K562 (cell line): ENCODE results near the gene RDM1. TPM values are rescaled to one million over a fixed set of nuclear protein-coding genes. Genes with fewer than 3 reads are reported as not detected.

Experiments used
- ATAC-seq: fragments of 200-7000 bp; cut with Tn5 transposase; 3 replicates; pipeline ENCODE4 v1.9.1; 2020; ENCODE audit warnings: moderate library complexity
- BruUV-seq: library from RNA; stranded (reverse); fragments of 400-500 nt; replicated peaks from 2 replicates; lab custom pipeline; 2021; lab: Mats Ljungman, UMichigan
- CTCF ChIA-PET: fragments of 300-600 bp; formaldehyde crosslinking; extraction: SDS; loops from one replicate; lab custom pipeline; 2021; ENCODE audit warnings: low intra/inter-chr PET ratio; lab: Yijun Ruan, JAX
- POLR2A ChIA-PET: fragments of 300-600, 350-650 bp; sonication (Branson Sonifier 250); formaldehyde crosslinking; extraction: SDS; loops from one replicate; lab custom pipeline; 2021; ENCODE audit warnings: antibody characterized with exemption, inconsistent platforms; lab: Yijun Ruan, JAX
- DNase-seq, 4 experiments: peaks; one replicate each; pipeline versions ENCODE4 v3.0.0 to v3.0.0-alpha.2; 2011 to 2018; ENCODE audit warnings: low spot score in 3 of 4, mixed read lengths in 3 of 4; ENCODE audit errors: extremely low read depth in 1 of 4
- FAIRE-seq: peaks from 2 replicates; lab custom pipeline; 2011; peaks lifted over from hg19 to GRCh38; lab: Jason Lieb, UNC
- H2AFZ ChIP-seq: 2 replicates; pipeline ENCODE4 v1.6.0; 2011; ENCODE audit warnings: low read depth, low read length, control low read depth, inconsistent platforms
- H3K27ac ChIP-seq: fragments of 200-600 bp; 3 replicates; pipeline ENCODE4 v1.8.0; 2011; ENCODE audit warnings: low read depth, mild to moderate bottlenecking, control low read depth, inconsistent platforms, low read length, moderate library complexity, mixed read lengths; ENCODE audit errors: extremely low read depth
- H3K27me3 ChIP-seq, 2 experiments: fragments of 300-600 bp in 1 of 2; 2 replicates in 1 of 2; 3 replicates in 1 of 2; pipeline versions ENCODE4 v1.6.0 to v1.8.0; 2011; ENCODE audit warnings: inconsistent platforms in 2 of 2, low read length in 2 of 2, mild to moderate bottlenecking in 1 of 2, mixed read lengths in 1 of 2, moderate library complexity in 1 of 2; ENCODE audit not compliant: control insufficient read depth in 2 of 2, insufficient read depth in 2 of 2
- H3K36me3 ChIP-seq: fragments of 300-600 bp; 3 replicates; pipeline ENCODE4 v1.8.0; 2011; ENCODE audit warnings: mild to moderate bottlenecking, low read length, inconsistent platforms; ENCODE audit not compliant: control insufficient read depth, insufficient read depth
- H3K4me1 ChIP-seq, 2 experiments: fragments of 200-600 bp in 1 of 2; replicated peaks in 1 of 2; 2 replicates in 1 of 2; 3 replicates in 1 of 2; pipeline versions ENCODE4 v1.5.1 to v1.8.0; 2011; ENCODE audit warnings: inconsistent platforms in 2 of 2, low read length in 2 of 2, mild to moderate bottlenecking in 1 of 2, mixed read lengths in 1 of 2, moderate library complexity in 1 of 2; ENCODE audit not compliant: control insufficient read depth in 2 of 2, insufficient read depth in 2 of 2
- H3K4me2 ChIP-seq: 2 replicates; pipeline ENCODE4 v1.6.1; 2011; ENCODE audit warnings: low read length, control low read depth, inconsistent platforms, mixed read lengths; ENCODE audit not compliant: insufficient read depth
- H3K4me3 ChIP-seq: fragments of 200-600 bp; sonication (generic), shearing (Covaris generic); 2 replicates; pipeline ENCODE4 v1.5.1; 2016; ENCODE audit warnings: control low read depth, inconsistent platforms
- H3K79me2 ChIP-seq: fragments of 200-600 bp; 3 replicates; pipeline ENCODE4 v1.8.0; 2011; ENCODE audit warnings: low read length, inconsistent platforms; ENCODE audit not compliant: control insufficient read depth, insufficient read depth
- H3K9ac ChIP-seq, 2 experiments: 2 replicates each; pipeline versions ENCODE4 v1.6.0 to v1.6.1; 2011; ENCODE audit warnings: low read depth in 2 of 2, low read length in 2 of 2, control low read depth in 1 of 2, inconsistent platforms in 1 of 2, mild to moderate bottlenecking in 1 of 2, mixed read lengths in 1 of 2; ENCODE audit not compliant: insufficient read depth in 1 of 2
- H3K9me1 ChIP-seq: one replicate; pipeline ENCODE4 v1.6.0; 2011; ENCODE audit warnings: inconsistent platforms, mild to moderate bottlenecking, low read length, moderate library complexity; ENCODE audit not compliant: control insufficient read depth, insufficient read depth
- H3K9me3 ChIP-seq: replicated peaks from 2 replicates; pipeline ENCODE4 v1.5.1; 2011; ENCODE audit warnings: low read depth, low read length, inconsistent platforms; ENCODE audit not compliant: control insufficient read depth, insufficient read depth
- H4K20me1 ChIP-seq: replicated peaks from 2 replicates; pipeline ENCODE4 v1.6.1; 2011; ENCODE audit warnings: low read length, inconsistent platforms, mixed read lengths; ENCODE audit not compliant: control insufficient read depth, insufficient read depth
- ARID1B ChIP-seq: fragments of 450-650 bp; IDR thresholded peaks from 2 replicates; pipeline ENCODE4 v1.6.1; 2016; ENCODE audit warnings: antibody characterized with exemption, mild to moderate bottlenecking, inconsistent platforms
- EGR1 ChIP-seq: fragments of 450-650 bp; conservative IDR thresholded peaks from 2 replicates; pipeline ENCODE4 v1.6.1; 2017; ENCODE audit warnings: mild to moderate bottlenecking
- FOSL1 ChIP-seq: fragments of 200-800 bp; sonication (Bioruptor generic); conservative IDR thresholded peaks from 2 replicates; pipeline ENCODE4 v1.6.1; 2016; ENCODE audit warnings: missing genetic modification characterization, missing compliant biosample characterization
- GTF2F1 ChIP-seq: IDR thresholded peaks from 2 replicates; pipeline ENCODE4 v1.6.1; 2011; ENCODE audit warnings: low read depth, low read length, improper control_type of control experiment
- MTA3 ChIP-seq: fragments of 450-650 bp; formaldehyde crosslinking; IDR thresholded peaks from 2 replicates; pipeline ENCODE4 v1.6.1; 2017; ENCODE audit warnings: mild to moderate bottlenecking, borderline replicate concordance
- PYGO2 ChIP-seq: fragments of 450-650 bp; IDR thresholded peaks from 2 replicates; pipeline ENCODE4 v1.6.1; 2016; ENCODE audit warnings: mild to moderate bottlenecking, missing genetic modification characterization, moderate library complexity, missing compliant biosample characterization
- STAT5B ChIP-seq: fragments of 250-450 bp; sonication (Bioruptor Pico); IDR thresholded peaks from 2 replicates; pipeline ENCODE4 v1.8.0; 2021; ENCODE audit warnings: mild to moderate bottlenecking, inconsistent platforms
- ZNF408 ChIP-seq: fragments of 250-450 bp; sonication (Bioruptor Pico); IDR thresholded peaks from 2 replicates; pipeline ENCODE4 v1.4.0; 2020; ENCODE audit warnings: low read depth, mild to moderate bottlenecking, moderate library complexity
- WGBS: fragments of 100-300 bp; shearing (Covaris generic); methylation state at CpG from one replicate; pipeline ENCODE4 v1.1.6; 2016; ENCODE audit warnings: low coverage, mixed read lengths; ENCODE audit not compliant: insufficient coverage; ENCODE audit errors: missing lambda C conversion rate; 5-methylcytosine and 5-hydroxymethylcytosine counted together
- in situ Hi-C: fragments of 300-500 bp; cut with MboI; formaldehyde crosslinking; loops from 4 replicates; pipeline ENCODE4 v1.15.0; 2018; ENCODE audit warnings: inconsistent platforms, mixed read lengths
- intact Hi-C: fragments of 100-400 bp; cut with micrococcal nuclease; formaldehyde crosslinking; loops from 2 replicates; pipeline ENCODE4 v1.14.2; 2022
- polyA plus RNA-seq, 8 experiments: library from polyadenylated mRNA; depleted of rRNA in 4 of 8; stranded (reverse) in 5 of 8; unstranded in 3 of 8; fragments of >200 nt; fragmentation: Nextera tagmentation in 2 of 8; fragmentation: Illumina TruSeq in 1 of 8; extraction: Ambion mirVana in 2 of 8; extraction: Trizol in 1 of 8; gene quantifications; 2 replicates each; pipeline versions ENCODE4 v1.2.1 to v1.2.3, GENCODE V29; 2011 to 2014; ENCODE audit warnings: inconsistent platforms in 1 of 8, missing spikeins in 1 of 8
- total RNA-seq, 7 experiments: library from RNA; depleted of rRNA in 6 of 7; stranded (reverse); fragments of >200 nt in 6 of 7; fragmentation: Illumina TruSeq in 2 of 7; extraction: Trizol in 2 of 7; gene quantifications; 2 replicates each; pipeline versions ENCODE4 v1.2.1 to v1.2.3, GENCODE V29; 2011 to 2021; ENCODE audit warnings: low replicate concordance in 1 of 7
- TF ChIP-seq, protein P1 (sequence below), 2 experiments: fragments of 450-650 bp in 1 of 2; sonication (generic) in 1 of 2; formaldehyde crosslinking in 1 of 2; IDR thresholded peaks in 1 of 2; conservative IDR thresholded peaks in 1 of 2; 2 replicates each; pipeline versions ENCODE4 v1.6.1 to v1.8.1; 2016 to 2023; ENCODE audit warnings: mild to moderate bottlenecking in 2 of 2, moderate library complexity in 2 of 2, inconsistent platforms in 1 of 2, missing genetic modification reagents in 1 of 2
- TF ChIP-seq, protein P2 (sequence below): sonication (generic); formaldehyde crosslinking; IDR thresholded peaks from 2 replicates; pipeline ENCODE4 v1.8.0; 2022; ENCODE audit warnings: mild to moderate bottlenecking, missing genetic modification reagents
- TF ChIP-seq, protein P3 (sequence below): fragments of 250-450 bp; sonication (Bioruptor Pico); IDR thresholded peaks from 2 replicates; pipeline ENCODE4 v1.8.0; 2021; ENCODE audit warnings: moderate library complexity, mild to moderate bottlenecking, inconsistent platforms
- TF ChIP-seq, protein P4 (sequence below): sonication (generic); IDR thresholded peaks from 2 replicates; pipeline ENCODE4 v1.6.1; 2016
- TF ChIP-seq, protein P5 (sequence below): fragments of 150-350 bp; IDR thresholded peaks from 2 replicates; pipeline ENCODE4 v1.6.1; 2014; ENCODE audit warnings: low read depth, mild to moderate bottlenecking, low read length, borderline replicate concordance

Gene RDM1
- total and polyA plus RNA-seq, 9 of the 15 experiments (the other 6 are each of a cell fraction or from before 2014, with no cell fraction given), result 2.5 to 11.2 (median 5.4) TPM

DNA sequence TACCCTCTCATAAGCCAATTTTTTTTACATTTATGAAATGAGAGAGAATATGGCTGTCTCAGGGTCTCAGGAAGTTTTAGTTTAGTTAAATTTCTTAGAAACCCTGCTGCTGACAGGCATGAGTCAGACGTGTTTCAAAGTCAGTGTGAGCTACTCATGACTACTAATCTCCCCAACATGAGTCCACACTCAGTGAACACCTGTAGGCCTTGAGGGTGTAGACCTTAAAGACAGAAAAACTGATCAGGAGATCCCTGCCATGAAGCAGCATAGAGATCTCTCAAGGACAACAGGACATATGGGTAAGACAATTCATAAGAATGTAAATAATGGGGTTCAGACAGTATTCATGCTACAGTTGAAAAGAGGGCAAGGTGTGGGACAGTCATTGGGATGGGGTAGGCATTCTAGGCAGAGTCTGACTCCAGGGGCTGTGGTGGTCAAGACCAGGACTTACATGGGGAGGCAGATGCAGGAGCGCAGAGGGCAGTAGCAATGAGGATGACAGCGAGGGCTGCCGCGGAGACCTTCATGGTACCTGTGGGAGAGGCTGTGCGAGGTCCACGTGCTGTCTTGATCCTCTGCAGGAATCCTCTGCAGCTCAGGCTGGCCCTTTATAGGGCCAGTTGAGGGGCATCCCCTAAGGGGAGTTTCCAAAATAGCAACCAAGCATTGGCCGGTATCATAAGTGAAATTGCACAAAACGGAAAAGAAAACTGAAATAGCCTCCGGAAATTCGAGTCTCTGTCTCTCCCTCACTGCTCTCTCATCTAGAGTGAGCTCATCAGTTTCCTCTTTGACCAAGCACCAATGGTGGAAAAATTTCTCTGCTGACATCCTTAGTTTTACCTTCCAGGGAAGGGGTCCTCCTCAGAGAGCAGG, 50.6 kb downstream of the RDM1 start, which contains the start of gene CCL5:
Gene CCL5 (minus strand): TSS at position 588 of the 882 bp plus-strand sequence.
- Histone ChIP-seq H3K27ac (peak within 1 kb of the TSS; percentile 41; the same call in 2 of the 3 replicates), H2AFZ (peak within 1 kb of the TSS; percentile 87)
- ATAC-seq, result peak; percentile 76
- TF ChIP-seq, protein P1, sequence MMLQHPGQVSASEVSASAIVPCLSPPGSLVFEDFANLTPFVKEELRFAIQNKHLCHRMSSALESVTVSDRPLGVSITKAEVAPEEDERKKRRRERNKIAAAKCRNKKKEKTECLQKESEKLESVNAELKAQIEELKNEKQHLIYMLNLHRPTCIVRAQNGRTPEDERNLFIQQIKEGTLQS (IDR thresholded peaks at IDR 0.05), result peak; percentile 60
- TF ChIP-seq, protein P1 (CRISPR knock-in tag; conservative IDR thresholded peaks at IDR 0.05), result no peak
- TF ChIP-seq STAT5B (CRISPR knock-in tag) (no peak), EGR1 (no peak), FOSL1 (tag) (peak; percentile 56), GTF2F1 (no peak), MTA3 (no peak), ZNF408 (CRISPR knock-in tag) (no peak), PYGO2 (tag) (no peak), ARID1B (peak; percentile 32; the same call in 1 of the 2 replicates)
- TF ChIP-seq, protein P2, sequence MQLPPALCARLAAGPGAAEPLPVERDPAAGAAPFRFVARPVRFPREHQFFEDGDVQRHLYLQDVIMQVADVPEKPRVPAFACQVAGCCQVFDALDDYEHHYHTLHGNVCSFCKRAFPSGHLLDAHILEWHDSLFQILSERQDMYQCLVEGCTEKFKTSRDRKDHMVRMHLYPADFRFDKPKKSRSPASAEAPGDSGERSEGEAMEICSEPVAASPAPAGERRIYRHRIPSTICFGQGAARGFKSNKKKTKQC (CRISPR knock-in tag), result no peak
- TF ChIP-seq, protein P3, sequence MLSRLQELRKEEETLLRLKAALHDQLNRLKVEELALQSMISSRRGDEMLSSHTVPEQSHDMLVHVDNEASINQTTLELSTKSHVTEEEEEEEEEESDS (CRISPR knock-in tag), result no peak
- TF ChIP-seq, protein P4, sequence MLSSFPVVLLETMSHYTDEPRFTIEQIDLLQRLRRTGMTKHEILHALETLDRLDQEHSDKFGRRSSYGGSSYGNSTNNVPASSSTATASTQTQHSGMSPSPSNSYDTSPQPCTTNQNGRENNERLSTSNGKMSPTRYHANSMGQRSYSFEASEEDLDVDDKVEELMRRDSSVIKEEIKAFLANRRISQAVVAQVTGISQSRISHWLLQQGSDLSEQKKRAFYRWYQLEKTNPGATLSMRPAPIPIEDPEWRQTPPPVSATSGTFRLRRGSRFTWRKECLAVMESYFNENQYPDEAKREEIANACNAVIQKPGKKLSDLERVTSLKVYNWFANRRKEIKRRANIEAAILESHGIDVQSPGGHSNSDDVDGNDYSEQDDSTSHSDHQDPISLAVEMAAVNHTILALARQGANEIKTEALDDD, result peak; percentile 27; the same call in 1 of the 2 replicates
- TF ChIP-seq, protein P5, sequence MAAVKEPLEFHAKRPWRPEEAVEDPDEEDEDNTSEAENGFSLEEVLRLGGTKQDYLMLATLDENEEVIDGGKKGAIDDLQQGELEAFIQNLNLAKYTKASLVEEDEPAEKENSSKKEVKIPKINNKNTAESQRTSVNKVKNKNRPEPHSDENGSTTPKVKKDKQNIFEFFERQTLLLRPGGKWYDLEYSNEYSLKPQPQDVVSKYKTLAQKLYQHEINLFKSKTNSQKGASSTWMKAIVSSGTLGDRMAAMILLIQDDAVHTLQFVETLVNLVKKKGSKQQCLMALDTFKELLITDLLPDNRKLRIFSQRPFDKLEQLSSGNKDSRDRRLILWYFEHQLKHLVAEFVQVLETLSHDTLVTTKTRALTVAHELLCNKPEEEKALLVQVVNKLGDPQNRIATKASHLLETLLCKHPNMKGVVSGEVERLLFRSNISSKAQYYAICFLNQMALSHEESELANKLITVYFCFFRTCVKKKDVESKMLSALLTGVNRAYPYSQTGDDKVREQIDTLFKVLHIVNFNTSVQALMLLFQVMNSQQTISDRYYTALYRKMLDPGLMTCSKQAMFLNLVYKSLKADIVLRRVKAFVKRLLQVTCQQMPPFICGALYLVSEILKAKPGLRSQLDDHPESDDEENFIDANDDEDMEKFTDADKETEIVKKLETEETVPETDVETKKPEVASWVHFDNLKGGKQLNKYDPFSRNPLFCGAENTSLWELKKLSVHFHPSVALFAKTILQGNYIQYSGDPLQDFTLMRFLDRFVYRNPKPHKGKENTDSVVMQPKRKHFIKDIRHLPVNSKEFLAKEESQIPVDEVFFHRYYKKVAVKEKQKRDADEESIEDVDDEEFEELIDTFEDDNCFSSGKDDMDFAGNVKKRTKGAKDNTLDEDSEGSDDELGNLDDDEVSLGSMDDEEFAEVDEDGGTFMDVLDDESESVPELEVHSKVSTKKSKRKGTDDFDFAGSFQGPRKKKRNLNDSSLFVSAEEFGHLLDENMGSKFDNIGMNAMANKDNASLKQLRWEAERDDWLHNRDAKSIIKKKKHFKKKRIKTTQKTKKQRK, result no peak

More for the DNA sequence above, 50.6 kb downstream of the RDM1 start, which contains the start of gene CCL5:
- peak within 1 kb of the TSS in 1 of 2 experiments; percentile 53; a peak in 2 of 4 replicates for H3K9ac ChIP-seq
- H3K9me1 ChIP-seq, result no peaks in the 10 kb centered on the region
- FAIRE-seq (no peak), DNase-seq (peak in 2 of 4 experiments; percentile 51 to 63)
- H3K4me3 ChIP-seq, result no peak within 1 kb of the TSS
- no peaks in the 10 kb centered on the region for H4K20me1 ChIP-seq
- ChIA-PET CTCF (no interaction called here), POLR2A (interaction anchor here (0.7 to 2.4 kb wide), 6 partner anchors 8 to 125 kb away, joined by 3 to 9 read pairs (median 3); no protein-coding TSS in a partner anchor)
- WGBS, result 32% methylated on average over 11 of the region's 11 CpGs
- peak within 1 kb of the TSS; percentile 54 for H3K4me2 ChIP-seq
- BruUV-seq, result no TSS peak
- intact Hi-C loops, result no loop called here
- H3K36me3 ChIP-seq, result no peaks in the 10 kb centered on the region
- peaks cover 4 to 17% of the 10 kb centered on the region in 2 experiments; a peak in 4 of 5 replicates for H3K4me1 ChIP-seq
- H3K27me3 ChIP-seq, result no peaks in the 10 kb centered on the region
- H3K9me3 ChIP-seq, result no peaks in the 10 kb centered on the region
- H3K79me2 ChIP-seq, result no peaks in the 10 kb centered on the region
- in situ Hi-C loops, result no loop called here
